Body of pancreas (tissue), 4 donors: Measurements from ENCODE around the gene TMPRSS9. TPM values are rescaled to one million over a fixed set of nuclear protein-coding genes. Genes with fewer than 3 reads are reported as not detected.
A peak's percentile ranks its signal among the peaks of the same experiment; 100 is the strongest.

Experiments used
- ATAC-seq: fragments of 150-250 bp; one replicate; pipeline ENCODE4 v1.9.1; 2016
- DNase-seq, 4 donors: peaks; one replicate each; pipeline ENCODE4 v3.0.0-alpha.2; 2019
- H3K27ac ChIP-seq, 4 donors: fragments of 200-600 bp; sonication (generic); 1 replicate in 3 of 4; 2 replicates in 1 of 4; pipeline versions ENCODE4 v1.5.1 to v1.6.1; 2016 to 2019; ENCODE audit warnings: mild to moderate bottlenecking in 1 of 4, mixed read lengths in 1 of 4, moderate library complexity in 1 of 4
- H3K27me3 ChIP-seq, 2 donors: fragments of 200-600 bp; sonication (generic); one replicate each; pipeline ENCODE4 v1.6.0; 2016; ENCODE audit warnings: mild to moderate bottlenecking in 1 of 2
- H3K36me3 ChIP-seq, 2 donors: fragments of 200-600 bp; sonication (generic); replicated peaks in 1 of 2; 2 replicates each; pipeline ENCODE4 v1.5.1; 2016; ENCODE audit warnings: low read depth in 2 of 2; ENCODE audit not compliant: insufficient read depth in 1 of 2
- H3K4me1 ChIP-seq: fragments of 200-600 bp; sonication (generic); one replicate; pipeline ENCODE4 v1.6.0; 2016
- H3K4me3 ChIP-seq, 2 donors: fragments of 200-600 bp; sonication (generic); 1 replicate in 1 of 2; 2 replicates in 1 of 2; pipeline ENCODE4 v1.5.1; 2016 to 2019
- H3K9me3 ChIP-seq, 3 donors: fragments of 200-600 bp; sonication (generic); 1 replicate in 2 of 3; 2 replicates in 1 of 3; pipeline ENCODE4 v1.5.1; 2016
- POLR2A ChIP-seq, 3 donors: fragments of 450-650 bp; IDR thresholded peaks; one replicate each; pipeline ENCODE4 v1.6.1; 2016; ENCODE audit warnings: antibody characterized with exemption in 3 of 3, mild to moderate bottlenecking in 2 of 3
- WGBS, 2 donors: methylation state at CpG; one replicate each; pipeline ENCODE4 v1.1.5; 2017; 5-methylcytosine and 5-hydroxymethylcytosine counted together
- intact Hi-C: fragments of 100-400 bp; cut with DNase I; formaldehyde crosslinking; loops from one replicate; pipeline ENCODE4 v1.15.1; 2023
- total RNA-seq, 2 donors: library from RNA; depleted of rRNA; stranded (reverse); fragments of >200 nt; gene quantifications; one replicate each; pipeline ENCODE4 v1.1.0, GENCODE V29; 2016
- TF ChIP-seq, protein P1 (sequence below), 7 experiments: fragments of 450-650 bp in 4 of 7; fragments of 200-600 bp in 3 of 7; sonication (generic) in 3 of 7; IDR thresholded peaks; one replicate each; pipeline ENCODE4 v1.5.1; 2016 to 2019; ENCODE audit warnings: antibody characterized with exemption in 7 of 7

The TMPRSS9 gene
- total RNA-seq, 2 donors from 2014 or later, result not detected

DNA sequence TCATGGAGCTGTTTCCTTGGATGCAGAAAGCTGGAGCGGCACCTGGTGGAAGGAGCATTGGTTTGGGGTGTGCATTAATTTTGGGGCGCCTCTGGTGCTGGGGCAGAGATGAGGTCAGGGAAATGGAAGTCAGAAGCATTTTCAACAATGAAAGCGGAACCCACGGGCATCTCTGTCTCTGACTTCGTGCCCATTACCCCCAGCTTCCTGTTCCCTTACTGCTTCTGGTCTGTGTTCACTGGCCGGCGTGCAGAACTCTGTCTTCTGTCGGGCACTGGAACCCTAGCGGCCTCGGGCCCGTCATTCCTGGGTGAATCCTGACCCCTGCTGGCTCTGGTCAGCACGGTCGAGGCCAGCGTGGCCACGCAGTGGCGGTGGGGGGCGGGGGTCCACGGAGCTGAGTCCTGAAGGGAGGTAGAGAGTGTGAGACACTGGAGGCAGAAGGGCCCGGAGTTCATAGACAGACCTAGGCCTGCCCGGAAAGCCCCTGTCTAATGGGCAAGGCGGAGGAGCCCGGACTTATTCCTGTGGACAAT is 44.2 kb upstream of the TMPRSS9 start:
- H3K9me3 ChIP-seq, result no peaks in the 10 kb centered on the region
- no peaks in the 10 kb centered on the region for H3K36me3 ChIP-seq
- TF ChIP-seq POLR2A (IDR thresholded peaks at IDR 0.05), result no peak
- TF ChIP-seq, protein P1, sequence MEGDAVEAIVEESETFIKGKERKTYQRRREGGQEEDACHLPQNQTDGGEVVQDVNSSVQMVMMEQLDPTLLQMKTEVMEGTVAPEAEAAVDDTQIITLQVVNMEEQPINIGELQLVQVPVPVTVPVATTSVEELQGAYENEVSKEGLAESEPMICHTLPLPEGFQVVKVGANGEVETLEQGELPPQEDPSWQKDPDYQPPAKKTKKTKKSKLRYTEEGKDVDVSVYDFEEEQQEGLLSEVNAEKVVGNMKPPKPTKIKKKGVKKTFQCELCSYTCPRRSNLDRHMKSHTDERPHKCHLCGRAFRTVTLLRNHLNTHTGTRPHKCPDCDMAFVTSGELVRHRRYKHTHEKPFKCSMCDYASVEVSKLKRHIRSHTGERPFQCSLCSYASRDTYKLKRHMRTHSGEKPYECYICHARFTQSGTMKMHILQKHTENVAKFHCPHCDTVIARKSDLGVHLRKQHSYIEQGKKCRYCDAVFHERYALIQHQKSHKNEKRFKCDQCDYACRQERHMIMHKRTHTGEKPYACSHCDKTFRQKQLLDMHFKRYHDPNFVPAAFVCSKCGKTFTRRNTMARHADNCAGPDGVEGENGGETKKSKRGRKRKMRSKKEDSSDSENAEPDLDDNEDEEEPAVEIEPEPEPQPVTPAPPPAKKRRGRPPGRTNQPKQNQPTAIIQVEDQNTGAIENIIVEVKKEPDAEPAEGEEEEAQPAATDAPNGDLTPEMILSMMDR (IDR thresholded peaks at IDR 0.05), result peak in 5 of 7 experiments; percentile 23 to 63 (median 44)
- 33 to 70% methylated on average over 10 to 22 of the region's 22 CpGs for WGBS, 2 donors
- H3K4me3 ChIP-seq, result no peak overlapping the region
- intact Hi-C loops, result no loop called here
- no peaks in the 10 kb centered on the region for H3K4me1 ChIP-seq
- H3K27ac ChIP-seq, result peak overlapping the region in 1 of 4 donors; percentile 32
- ATAC-seq, result peak; percentile 68
- H3K27me3 ChIP-seq, result no peaks in the 10 kb centered on the region
- peak; percentile 36 to 75 (median 48) for DNase-seq

DNA sequence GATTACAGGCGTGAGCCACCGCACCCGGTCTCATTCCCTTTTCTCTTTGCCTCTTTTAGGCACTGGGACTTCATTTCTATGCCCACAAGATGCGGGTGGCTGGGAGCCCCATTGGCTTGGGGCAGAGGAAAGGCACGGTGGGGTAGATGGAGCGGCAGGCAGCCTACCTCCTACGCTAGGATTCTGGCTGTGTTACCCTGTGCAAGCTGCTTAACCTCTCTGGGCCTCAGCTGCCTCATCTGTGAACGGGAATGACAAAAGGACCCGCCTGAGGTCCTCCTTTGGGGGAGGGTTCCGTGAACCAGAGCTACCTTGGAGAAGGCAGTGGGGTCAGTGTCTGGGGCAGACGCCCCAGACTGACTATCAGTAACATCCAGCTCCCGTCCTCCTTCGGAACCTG is 42.8 kb upstream of the TMPRSS9 start:
- WGBS, 2 donors, result 83 to 87% methylated on average over 10 to 12 of the region's 13 CpGs
- H3K27me3 ChIP-seq, result no peaks in the 10 kb centered on the region
- no peak overlapping the region for H3K4me3 ChIP-seq
- TF ChIP-seq, protein P1 (IDR thresholded peaks at IDR 0.05), result no peak
- no peak for TF ChIP-seq POLR2A (IDR thresholded peaks at IDR 0.05)
- DNase-seq (no peak), ATAC-seq (no peak)
- no peaks in the 10 kb centered on the region for H3K9me3 ChIP-seq
- no peaks in the 10 kb centered on the region for H3K4me1 ChIP-seq
- no peak overlapping the region for H3K27ac ChIP-seq
- H3K36me3 ChIP-seq, result no peaks in the 10 kb centered on the region
- intact Hi-C loops, result no loop called here

DNA sequence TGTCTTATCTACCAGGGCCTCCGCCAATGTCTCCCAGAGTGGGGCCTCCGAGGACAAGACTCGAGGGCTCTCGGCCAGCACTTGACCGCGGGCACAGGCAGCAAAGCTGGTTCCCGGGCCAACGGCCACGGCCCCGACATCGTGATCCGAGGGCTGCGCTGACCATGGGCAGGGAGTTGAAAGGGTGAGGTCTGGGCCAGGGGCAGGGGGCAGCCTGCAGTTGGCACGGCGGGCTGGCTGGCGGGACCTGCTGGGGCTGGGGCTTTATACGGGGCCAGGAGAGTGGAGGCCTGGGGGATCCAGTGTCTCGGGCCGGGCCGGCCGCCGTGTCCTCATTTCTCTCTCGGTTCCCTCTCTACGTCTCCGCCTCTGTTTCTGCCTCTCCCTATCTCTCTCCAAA is 42.3 kb upstream of the TMPRSS9 start:
- no peaks in the 10 kb centered on the region for H3K9me3 ChIP-seq
- H3K27ac ChIP-seq, result no peak overlapping the region
- intact Hi-C loops, result no loop called here
- ATAC-seq (no peak), DNase-seq (no peak)
- H3K4me1 ChIP-seq, result no peaks in the 10 kb centered on the region
- no peak overlapping the region for H3K4me3 ChIP-seq
- 81 to 85% methylated on average over 9 to 25 of the region's 25 CpGs for WGBS, 2 donors
- TF ChIP-seq POLR2A (IDR thresholded peaks at IDR 0.05), result no peak
- TF ChIP-seq, protein P1 (IDR thresholded peaks at IDR 0.05), result no peak
- no peaks in the 10 kb centered on the region for H3K36me3 ChIP-seq
- no peaks in the 10 kb centered on the region for H3K27me3 ChIP-seq

DNA sequence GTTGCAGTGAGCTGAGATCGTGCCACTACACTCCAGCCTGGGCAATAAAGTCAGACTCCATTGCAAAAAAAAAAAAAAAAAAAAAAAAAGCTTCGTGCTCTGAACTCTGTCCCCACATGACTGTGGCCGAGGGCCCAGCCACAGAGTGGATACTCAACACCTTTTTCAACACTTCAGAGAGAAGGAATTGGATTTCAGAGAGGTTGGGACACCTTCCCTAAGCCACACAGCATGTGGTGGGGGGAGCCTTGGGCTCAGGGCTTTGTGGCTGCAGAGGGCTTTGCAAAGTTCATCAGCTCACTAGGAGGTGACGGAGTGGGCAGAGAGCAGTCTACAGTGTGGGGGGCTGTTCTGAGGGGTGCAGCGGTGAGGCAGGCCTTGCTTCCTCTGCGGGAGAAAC is 41.1 kb upstream of the TMPRSS9 start:
- Histone ChIP-seq H3K9me3 (no peaks in the 10 kb centered on the region), H3K27me3 (no peaks in the 10 kb centered on the region), H3K4me3 (no peak overlapping the region), H3K4me1 (no peaks in the 10 kb centered on the region), H3K36me3 (peaks cover 0 to 2% of the 10 kb centered on the region in 2 donors), H3K27ac (no peak overlapping the region)
- no peak for TF ChIP-seq POLR2A (IDR thresholded peaks at IDR 0.05)
- TF ChIP-seq, protein P1 (IDR thresholded peaks at IDR 0.05), result no peak
- intact Hi-C loops, result no loop called here
- ATAC-seq (no peak), DNase-seq (no peak)
- WGBS, 2 donors, result 88% methylated on average over 4 to 6 of the region's 6 CpGs

DNA sequence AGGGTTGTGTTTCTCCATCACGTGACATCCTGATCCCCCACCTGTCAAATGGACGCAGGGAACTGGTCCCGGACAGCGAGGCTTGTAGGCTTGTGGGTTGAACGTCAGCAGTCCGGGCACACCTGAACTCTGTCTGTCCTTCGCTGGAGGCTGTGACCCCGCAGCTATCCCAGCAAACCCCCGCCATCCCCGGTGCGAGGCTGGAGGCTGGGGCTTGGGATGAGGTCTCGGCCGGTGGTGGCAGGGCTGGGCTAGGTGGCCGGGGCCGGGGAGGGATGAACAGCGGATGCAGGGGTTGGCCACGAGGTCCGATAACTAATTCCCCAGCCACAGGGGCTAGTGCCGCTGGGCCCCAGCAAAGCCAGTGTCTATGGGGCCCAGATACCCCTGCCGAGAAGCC is 40.5 kb upstream of the TMPRSS9 start:
- H3K4me3 ChIP-seq, result no peak overlapping the region
- no peaks in the 10 kb centered on the region for H3K27me3 ChIP-seq
- WGBS, 2 donors, result 81 to 96% methylated on average over 11 to 12 of the region's 20 CpGs
- peaks cover 0 to 2% of the 10 kb centered on the region in 2 donors for H3K36me3 ChIP-seq
- H3K9me3 ChIP-seq, result no peaks in the 10 kb centered on the region
- TF ChIP-seq, protein P1 (IDR thresholded peaks at IDR 0.05), result no peak
- no peak for TF ChIP-seq POLR2A (IDR thresholded peaks at IDR 0.05)
- ATAC-seq, result no peak
- H3K27ac ChIP-seq, result no peak overlapping the region
- H3K4me1 ChIP-seq, result no peaks in the 10 kb centered on the region
- no peak for DNase-seq
- intact Hi-C loops, result no loop called here
